WI38 (cell line): ENCODE data around the gene MAP3K9.

Experiments used
- H3K4me3 ChIP-seq: 2 replicates; pipeline ENCODE4 v1.5.1; 2011; ENCODE audit warnings: low read depth, mild to moderate bottlenecking, control low read depth, low read length
- CTCF ChIP-seq: IDR thresholded peaks from 2 replicates; pipeline ENCODE4 v1.5.1; 2012; ENCODE audit warnings: low read depth, mild to moderate bottlenecking, control low read depth, low read length

The MAP3K9 gene

DNA sequence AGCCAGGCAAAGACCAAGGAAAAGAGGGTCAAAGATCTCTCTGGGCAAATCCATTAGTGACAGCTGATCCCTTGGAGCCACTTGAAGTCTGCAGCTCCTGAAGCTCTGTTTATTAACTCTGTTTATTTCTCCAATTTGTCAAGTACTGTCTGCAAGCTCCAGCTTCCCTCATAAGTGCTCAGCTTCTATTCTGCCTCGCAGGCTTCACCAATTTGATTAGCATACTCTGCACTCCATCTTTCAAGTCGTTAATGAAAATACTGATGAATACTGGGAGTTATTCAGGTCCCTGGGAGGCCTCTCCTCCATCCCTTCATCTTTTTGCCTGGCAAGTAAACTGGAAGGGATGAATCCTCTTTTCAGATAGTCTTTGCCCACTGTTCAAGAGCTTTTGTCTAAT is 113.3 kb downstream of the MAP3K9 start:
- no peak overlapping the region for H3K4me3 ChIP-seq
- no peak for TF ChIP-seq CTCF

DNA sequence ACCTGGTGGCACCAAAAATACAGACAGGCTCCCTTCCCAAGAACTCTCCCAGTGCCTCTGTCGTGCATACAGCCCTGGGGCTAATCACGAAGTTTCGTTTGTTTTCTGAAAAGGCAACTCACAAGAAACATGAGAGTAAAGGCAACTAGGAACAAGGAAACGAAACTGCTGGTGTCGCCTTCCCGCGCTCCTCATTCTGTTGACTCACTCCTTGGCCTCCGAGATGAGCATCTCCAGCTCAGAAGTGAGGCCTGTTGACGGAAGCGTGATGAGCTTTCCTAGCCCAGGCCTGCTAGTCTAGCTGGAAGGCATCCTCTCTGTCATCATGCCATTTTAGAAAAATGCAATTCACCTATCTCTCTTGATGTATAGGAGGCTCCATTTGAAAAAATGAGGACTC is 117.1 kb downstream of the MAP3K9 start:
- no peak for TF ChIP-seq CTCF
- no peak overlapping the region for H3K4me3 ChIP-seq

GRCh38 chr14:70685474-70686197 is 123.7 kb downstream of the MAP3K9 start:
- no peak for TF ChIP-seq CTCF
- no peak overlapping the region for H3K4me3 ChIP-seq

DNA sequence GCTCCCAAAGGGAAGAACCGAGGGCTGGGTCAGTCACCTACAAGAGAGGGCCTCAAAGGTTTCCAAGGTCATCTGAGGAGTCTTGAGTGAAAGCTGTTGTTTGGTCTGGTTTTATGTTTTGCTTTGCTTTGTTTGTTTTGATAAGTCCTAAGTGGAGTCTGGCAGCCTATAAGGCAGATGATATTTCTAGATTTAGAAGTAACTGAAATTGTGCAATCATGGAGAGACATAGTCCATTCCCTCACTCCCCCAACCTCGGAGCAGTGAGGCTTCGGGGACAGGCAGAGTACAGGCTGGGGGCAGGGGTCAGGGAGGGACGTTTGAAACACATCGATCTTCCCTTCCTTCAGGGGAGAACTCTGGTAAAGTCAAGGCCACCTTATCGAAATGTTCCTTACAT is 125.3 kb downstream of the MAP3K9 start:
- TF ChIP-seq CTCF, result no peak
- H3K4me3 ChIP-seq, result no peak overlapping the region

DNA sequence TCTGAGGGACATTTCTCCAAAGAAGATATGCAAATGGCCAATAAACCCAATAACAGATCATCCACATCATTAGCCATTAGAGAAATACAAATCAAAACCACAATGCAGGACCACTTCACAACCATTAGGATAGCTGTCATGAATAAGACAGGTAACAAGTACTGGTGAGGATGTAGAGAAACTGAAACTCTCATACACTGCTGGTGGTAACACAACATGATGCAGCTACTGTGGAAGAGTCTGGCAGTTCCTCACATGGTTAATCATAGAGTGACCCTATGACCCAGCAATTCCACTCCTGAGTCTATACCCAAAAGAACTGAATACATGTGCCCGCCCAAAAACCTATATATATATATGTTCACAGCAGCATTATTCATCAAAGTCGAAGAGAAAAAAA is 128.6 kb downstream of the MAP3K9 start:
- no peak for TF ChIP-seq CTCF

DNA sequence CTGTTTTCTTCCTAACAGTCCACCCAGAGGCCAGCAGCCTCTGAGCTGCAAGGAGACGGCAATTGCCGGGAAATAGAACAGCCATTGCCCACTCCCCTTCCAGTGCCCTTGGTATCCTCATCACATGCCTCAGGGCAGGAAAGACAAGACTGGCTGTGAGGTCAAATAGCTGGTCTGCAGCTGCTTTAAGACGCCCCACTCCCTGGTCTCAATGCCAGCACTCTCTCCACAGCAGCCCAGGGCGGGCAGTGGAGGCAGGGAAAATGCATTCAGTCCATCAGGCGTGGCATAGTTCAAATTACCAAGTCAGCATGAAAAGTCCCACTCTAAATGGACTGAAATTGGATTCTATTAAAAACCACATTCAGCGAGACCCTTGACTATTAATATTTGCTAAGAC is 132.0 kb downstream of the MAP3K9 start:
- no peak for TF ChIP-seq CTCF
- H3K4me3 ChIP-seq, result no peak overlapping the region

More for the DNA sequence above, 128.6 kb downstream of the MAP3K9 start:
- H3K4me3 ChIP-seq, result no peak overlapping the region
